GM21515 (cell line): Measurements from ENCODE around the gene BTLA.
"Not testable (repeated sequence)": the region's sequence is repeated elsewhere in the genome, so short reads cannot be mapped to it uniquely, and the experiment has no call there.

Experiments
- ATAC-seq: cut with Tn5 transposase; IDR thresholded peaks from one replicate; pipeline ENCODE4 v1.9.1; 2021; ENCODE audit not compliant: unreplicated experiment

BTLA gene

GRCh38 chr3:112498914-112499711, at the start of gene BTLA:
TSS of gene BTLA (minus strand) at chr3:112499472. CDS start at chr3:112499358, 114 bp downstream.
- peak; percentile 67 for ATAC-seq

GRCh38 chr3:112546216-112546759, 47.0 kb upstream of the BTLA start:
- ATAC-seq = no peak

GRCh38 chr3:112539825-112540650, 40.8 kb upstream of the BTLA start:
- ATAC-seq = peak; percentile 87

- ATAC-seq = no peak
These were observed 32.1 kb upstream of the BTLA start for GRCh38 chr3:112531358-112531781.

- ATAC-seq = no peak
These were observed 31.3 kb upstream of the BTLA start for GRCh38 chr3:112530573-112530972.

- ATAC-seq = not testable (repeated sequence)
These were observed 24.9 kb upstream of the BTLA start for GRCh38 chr3:112524127-112524526.

GRCh38 chr3:112519424-112520001, 20.2 kb upstream of the BTLA start:
- ATAC-seq = peak; percentile 55

- ATAC-seq = not testable (repeated sequence)
These were observed 19.7 kb upstream of the BTLA start for GRCh38 chr3:112518970-112519369.

GRCh38 chr3:112514527-112515128, 15.4 kb upstream of the BTLA start:
- peak; percentile 99 for ATAC-seq

- no peak for ATAC-seq
These were observed 13.0 kb upstream of the BTLA start for GRCh38 chr3:112512320-112512719.

GRCh38 chr3:112508860-112509259, 9.6 kb upstream of the BTLA start:
- ATAC-seq = no peak

GRCh38 chr3:112508261-112508660, 9.0 kb upstream of the BTLA start:
- ATAC-seq = no peak

GRCh38 chr3:112505907-112506306, 6.6 kb upstream of the BTLA start:
- no peak for ATAC-seq

- ATAC-seq = no peak
These were observed 4.9 kb upstream of the BTLA start for GRCh38 chr3:112504123-112504522.

GRCh38 chr3:112503304-112503972, 4.2 kb upstream of the BTLA start:
- no peak for ATAC-seq

GRCh38 chr3:112500621-112501020, 1.3 kb upstream of the BTLA start:
- ATAC-seq = no peak

GRCh38 chr3:112497897-112498548, 1.2 kb downstream of the BTLA start:
- ATAC-seq = no peak

GRCh38 chr3:112496366-112497067, 2.8 kb downstream of the BTLA start:
- no peak for ATAC-seq

GRCh38 chr3:112494448-112494767, 4.9 kb downstream of the BTLA start:
- ATAC-seq = not testable (repeated sequence)
